ENCODE measurements around the gene RPS27. TPM values are rescaled to one million over a fixed set of nuclear protein-coding genes. Genes with fewer than 3 reads are reported as not detected.

Gene RPS27
- total and polyA plus RNA-seq, 2 of the 13 experiments (the other 11 are each of a cell fraction or from before 2014, with no cell fraction given): 3,737 to 9,964 TPM

DNA sequence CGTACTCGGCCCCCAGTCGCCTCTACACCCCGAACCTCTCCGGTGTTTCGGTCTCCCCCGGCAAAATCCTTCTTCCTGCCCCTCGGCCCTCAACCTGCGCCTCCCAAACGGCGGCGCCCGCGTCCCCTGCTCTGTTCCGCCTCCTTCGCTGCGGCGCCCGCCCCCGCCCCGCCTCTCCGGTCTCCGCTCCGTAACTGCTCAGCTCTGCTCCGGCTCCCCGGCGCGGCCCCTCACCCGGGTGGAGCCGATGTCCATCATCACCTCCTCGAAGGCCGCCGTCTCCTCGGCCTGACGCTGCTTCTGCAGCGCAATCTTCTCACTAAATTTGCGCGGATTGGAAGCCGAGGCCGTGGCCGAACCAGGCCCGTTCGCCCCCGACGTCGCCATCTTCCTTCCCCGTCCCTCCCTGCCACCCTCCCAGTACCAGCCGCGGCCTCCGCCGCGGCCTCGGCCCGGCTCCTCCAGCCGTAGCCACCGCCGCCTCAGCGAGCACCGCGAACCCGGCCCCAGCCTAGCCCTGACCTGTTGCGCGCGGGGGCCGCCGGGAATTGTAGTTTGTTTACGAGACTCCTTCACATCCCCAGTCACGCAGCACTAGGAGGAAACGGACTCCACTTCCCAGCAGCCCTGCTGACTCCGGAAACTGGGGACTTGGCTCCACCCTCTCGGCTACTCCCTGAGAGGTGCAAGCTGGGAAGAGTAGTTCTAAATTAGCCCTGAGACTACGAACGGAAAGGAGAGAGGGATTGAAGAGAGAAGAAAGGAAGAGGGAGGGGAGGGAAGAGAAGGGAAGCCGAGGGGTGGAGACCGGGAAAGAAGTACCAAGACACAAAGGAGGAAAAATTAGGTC lies 32.2 kb upstream of the RPS27 start, which contains the start of gene CRTC2 (continued):
- TF ChIP-seq ZNF501 (CRISPR knock-in tag; IDR thresholded peaks at IDR 0.05) (peak; percentile 65; the same call in 1 of the 2 replicates), ISL2 (CRISPR knock-in tag; IDR thresholded peaks at IDR 0.05) (peak; percentile 62), RNF219 (CRISPR knock-in tag; IDR thresholded peaks at IDR 0.05) (no peak), ZNF616 (CRISPR knock-in tag; IDR thresholded peaks at IDR 0.05; ENCODE audit: low read depth) (0 out of 2 replicates have a peak, but pooled peaks have one; percentile 32), PHB2 (IDR thresholded peaks at IDR 0.05; ENCODE audit: partially characterized antibody) (no peak), ZSCAN30 (CRISPR knock-in tag; IDR thresholded peaks at IDR 0.05) (no peak), ZNF180 (CRISPR knock-in tag; IDR thresholded peaks at IDR 0.05; ENCODE audit: borderline replicate concordance, low read depth) (no peak), DBP (CRISPR knock-in tag; IDR thresholded peaks at IDR 0.05; ENCODE audit: not compliant biosample characterization) (peak; percentile 74), ZNF567 (CRISPR knock-in tag; IDR thresholded peaks at IDR 0.05; ENCODE audit: borderline replicate concordance) (no peak), PHF8 (CRISPR knock-in tag; IDR thresholded peaks at IDR 0.05) (peak; percentile 84), ZNF766 (CRISPR knock-in tag; IDR thresholded peaks at IDR 0.05; ENCODE audit: borderline replicate concordance) (peak; percentile 78; the same call in 1 of the 2 replicates), GLMP (CRISPR knock-in tag; IDR thresholded peaks at IDR 0.05; ENCODE audit: borderline replicate concordance) (no peak), DPF2 (CRISPR knock-in tag; IDR thresholded peaks at IDR 0.05; ENCODE audit: borderline replicate concordance, low read depth) (no peak), ERF (CRISPR knock-in tag; IDR thresholded peaks at IDR 0.05) (peak; percentile 75; the same call in 1 of the 2 replicates), NFE2 (CRISPR knock-in tag; IDR thresholded peaks at IDR 0.05) (no peak)
- TF ChIP-seq, protein P1, sequence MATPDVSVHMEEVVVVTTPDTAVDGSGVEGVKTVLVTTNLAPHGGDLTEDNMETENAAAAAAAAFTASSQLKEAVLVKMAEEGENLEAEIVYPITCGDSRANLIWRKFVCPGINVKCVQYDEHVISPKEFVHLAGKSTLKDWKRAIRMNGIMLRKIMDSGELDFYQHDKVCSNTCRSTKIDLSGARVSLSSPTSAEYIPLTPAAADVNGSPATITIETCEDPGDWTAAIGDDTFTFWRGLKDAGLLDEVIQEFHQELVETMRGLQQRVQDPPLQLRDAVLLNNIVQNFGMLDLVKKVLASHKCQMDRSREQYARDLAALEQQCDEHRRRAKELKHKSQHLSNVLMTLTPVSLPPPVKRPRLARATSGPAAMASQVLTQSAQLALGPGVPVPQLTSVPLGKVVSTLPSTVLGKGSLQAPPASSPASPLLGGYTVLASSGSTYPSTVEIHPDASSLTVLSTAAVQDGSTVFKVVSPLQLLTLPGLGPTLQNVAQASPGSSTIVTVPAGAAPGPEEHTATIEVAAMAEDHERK (CRISPR knock-in tag; IDR thresholded peaks at IDR 0.05; ENCODE audit: low read depth): no peak; the same call in 1 of the 2 replicates
